Muscle of back (tissue), 11 donors: ENCODE measurements around the gene SPEM3. TPM values are rescaled to one million over a fixed set of nuclear protein-coding genes. Genes with fewer than 3 reads are reported as not detected.
"Not testable (repeated sequence)": the region's sequence is repeated elsewhere in the genome, so short reads cannot be mapped to it uniquely, and the experiment has no call there.

Source experiments
- DNase-seq, 3 donors: peaks; one replicate each; pipeline versions ENCODE4 v3.0.0 to v3.0.0-alpha.2; 2013
- polyA plus RNA-seq, 10 donors: library from polyadenylated mRNA; unstranded; fragments of 120-200 nt; gene quantifications; one replicate each; pipeline ENCODE4 v1.2.1, GENCODE V29; 2013; ENCODE audit not compliant: insufficient read length in 10 of 10

SPEM3 gene
- polyA plus RNA-seq, 10 donors: 0.04 TPM; not detected in 9

- DNase-seq: no peak
Observed at GRCh38 chr17:7471729-7472128, 43.1 kb downstream of the SPEM3 start.

- not testable (repeated sequence) for DNase-seq
Observed at GRCh38 chr17:7474767-7475166, 46.1 kb downstream of the SPEM3 start.

- peak in 1 of 3 donors; percentile 49 for DNase-seq
Observed at GRCh38 chr17:7475764-7476422, 47.2 kb downstream of the SPEM3 start.

GRCh38 chr17:7476494-7476893 is 47.8 kb downstream of the SPEM3 start:
- no peak for DNase-seq

- no peak for DNase-seq
Observed at GRCh38 chr17:7476951-7477350, 48.3 kb downstream of the SPEM3 start.

- DNase-seq: peak in 1 of 3 donors; percentile 72
Observed at GRCh38 chr17:7477392-7478275, 49.0 kb downstream of the SPEM3 start.

GRCh38 chr17:7478276-7479212 is 49.9 kb downstream of the SPEM3 start:
- peak in 2 of 3 donors; percentile 56 to 62 for DNase-seq

GRCh38 chr17:7479213-7480088 is 50.8 kb downstream of the SPEM3 start, which contains the start of gene ZBTB4:
TSS of gene ZBTB4 (minus strand) at chr17:7479631. CDS start at chr17:7466801, 12,830 bp downstream.
- peak in 2 of 3 donors; percentile 51 to 83 for DNase-seq

GRCh38 chr17:7480089-7480384 is 51.4 kb downstream of the SPEM3 start:
- no peak for DNase-seq

GRCh38 chr17:7481275-7481674 is 52.6 kb downstream of the SPEM3 start, which contains the start of gene SLC35G6:
TSS of gene SLC35G6 (plus strand) at chr17:7481446. CDS start at chr17:7481517, 71 bp downstream.
- not testable (repeated sequence) for DNase-seq

- DNase-seq: not testable (repeated sequence)
Observed at GRCh38 chr17:7481842-7482741, 53.4 kb downstream of the SPEM3 start.

Other genes with a start within 250 kb of the SPEM3 start
- gene ASGR1, start 249.5 kb upstream of the SPEM3 start, polyA plus RNA-seq: 1 to 10 TPM; 1.6 to 6.5 (median 2.3) TPM
- gene DLG4, start 209.0 kb upstream of the SPEM3 start, polyA plus RNA-seq: 10 to 100 TPM; 15.3 to 31.0 (median 21.1) TPM
- gene ACADVL, start 208.9 kb upstream of the SPEM3 start, polyA plus RNA-seq: 100 to 1,000 TPM; 178 to 376 (median 256) TPM
- gene DVL2, start 194.3 kb upstream of the SPEM3 start, polyA plus RNA-seq: 10 to 100 TPM; 24.5 to 40.5 (median 34.9) TPM
- 10 to 100 TPM; 28.1 to 46.1 (median 34.4) TPM for gene PHF23, start 189.4 kb upstream of the SPEM3 start, polyA plus RNA-seq
- 100 to 1,000 TPM; 271 to 406 (median 306) TPM for gene GABARAP, start 186.4 kb upstream of the SPEM3 start, polyA plus RNA-seq
- gene CTDNEP1, start 177.1 kb upstream of the SPEM3 start, polyA plus RNA-seq: 100 to 1,000 TPM; 153 to 190 (median 180) TPM
- 10 to 100 TPM; 31.9 to 64.8 (median 35.7) TPM for gene ELP5, start 176.6 kb upstream of the SPEM3 start, polyA plus RNA-seq
- gene CLDN7, start 166.4 kb upstream of the SPEM3 start, polyA plus RNA-seq: 1 to 10 TPM in 5 of 10 donors, under 1 TPM in 5; 0.47 to 3.0 (median 1.1) TPM
- 10 to 100 TPM in 9 of 10 donors, 1 to 10 TPM in 1; 7.7 to 32.4 (median 26.1) TPM for gene SLC2A4, start 147.1 kb upstream of the SPEM3 start, polyA plus RNA-seq
- gene YBX2, start 134.2 kb upstream of the SPEM3 start, polyA plus RNA-seq: 1 to 10 TPM; 1.2 to 4.2 (median 1.9) TPM
- gene EIF5A, start 121.2 kb upstream of the SPEM3 start, polyA plus RNA-seq: 100 to 1,000 TPM; 225 to 344 (median 294) TPM
- gene GPS2, start 113.5 kb upstream of the SPEM3 start, polyA plus RNA-seq: 10 to 100 TPM; 49.3 to 70.2 (median 58.7) TPM
- gene NEURL4, start 99.5 kb upstream of the SPEM3 start, polyA plus RNA-seq: 10 to 100 TPM; 13.6 to 20.6 (median 18.6) TPM
- gene ACAP1, start 92.3 kb upstream of the SPEM3 start, polyA plus RNA-seq: 10 to 100 TPM in 2 of 10 donors, 1 to 10 TPM in 8; 5.3 to 19.6 (median 8.5) TPM
- 10 to 100 TPM in 1 of 10 donors, 1 to 10 TPM in 9; 5.8 to 10.3 (median 7.5) TPM for gene KCTD11, start 76.7 kb upstream of the SPEM3 start, polyA plus RNA-seq
- gene TMEM95, start 73.7 kb upstream of the SPEM3 start, polyA plus RNA-seq: not detected
- gene TNK1, start 47.8 kb upstream of the SPEM3 start, polyA plus RNA-seq: 1 to 10 TPM in 2 of 10 donors, under 1 TPM in 7, not detected in 1; 0.22 to 1.4 (median 0.69) TPM
- gene PLSCR3, start 34.3 kb upstream of the SPEM3 start, polyA plus RNA-seq: 10 to 100 TPM; 20.4 to 35.0 (median 27.2) TPM
- gene TMEM256, start 24.8 kb upstream of the SPEM3 start, polyA plus RNA-seq: 10 to 100 TPM; 49.0 to 60.9 (median 54.0) TPM
- gene NLGN2, start 21.0 kb upstream of the SPEM3 start, polyA plus RNA-seq: 10 to 100 TPM; 19.9 to 33.1 (median 25.5) TPM
- not detected for gene SPEM1, start 8.5 kb upstream of the SPEM3 start, polyA plus RNA-seq
- gene SPEM2, start 3.2 kb upstream of the SPEM3 start, polyA plus RNA-seq: not detected
- gene TMEM102, start 6.6 kb downstream of the SPEM3 start, polyA plus RNA-seq: 1 to 10 TPM in 4 of 10 donors, under 1 TPM in 6; 0.52 to 1.4 (median 0.92) TPM
- gene FGF11, start 10.7 kb downstream of the SPEM3 start, polyA plus RNA-seq: 1 to 10 TPM; 1.3 to 5.1 (median 3.1) TPM
- 10 to 100 TPM; 51.8 to 85.8 (median 71.8) TPM for gene CHRNB1, start 16.2 kb downstream of the SPEM3 start, polyA plus RNA-seq
- 10 to 100 TPM; 22.1 to 27.1 (median 24.9) TPM for gene ZBTB4, start 50.8 kb downstream of the SPEM3 start, polyA plus RNA-seq
- under 1 TPM in 8 of 10 donors, not detected in 2; 0.16 to 0.59 (median 0.20) TPM for gene SLC35G6, start 52.6 kb downstream of the SPEM3 start, polyA plus RNA-seq
- gene POLR2A, start 55.5 kb downstream of the SPEM3 start, polyA plus RNA-seq: 10 to 100 TPM; 50.2 to 72.7 (median 58.4) TPM
- gene TNFSF12, start 120.2 kb downstream of the SPEM3 start, polyA plus RNA-seq: 10 to 100 TPM; 22.2 to 38.2 (median 29.8) TPM
- gene TNFSF13, start 129.9 kb downstream of the SPEM3 start, polyA plus RNA-seq: 1 to 10 TPM; 2.4 to 6.3 (median 4.0) TPM
- 10 to 100 TPM; 34.8 to 44.0 (median 39.9) TPM for gene SENP3, start 133.1 kb downstream of the SPEM3 start, polyA plus RNA-seq
- 10 to 100 TPM; 23.6 to 41.0 (median 27.5) TPM for gene CD68, start 150.8 kb downstream of the SPEM3 start, polyA plus RNA-seq
- gene MPDU1, start 155.0 kb downstream of the SPEM3 start, polyA plus RNA-seq: 10 to 100 TPM; 41.0 to 62.0 (median 48.0) TPM
- gene SOX15, start 161.2 kb downstream of the SPEM3 start, polyA plus RNA-seq: 1 to 10 TPM; 1.1 to 4.3 (median 2.0) TPM
- 10 to 100 TPM; 32.0 to 41.2 (median 39.2) TPM for gene FXR2, start 186.0 kb downstream of the SPEM3 start, polyA plus RNA-seq
- 10 to 100 TPM; 62.1 to 80.1 (median 77.9) TPM for gene SAT2, start 199.0 kb downstream of the SPEM3 start, polyA plus RNA-seq
- 1 to 10 TPM in 4 of 10 donors, under 1 TPM in 6; 0.21 to 1.5 (median 0.91) TPM for gene SHBG, start 201.3 kb downstream of the SPEM3 start, polyA plus RNA-seq
- 10 to 100 TPM; 12.9 to 38.1 (median 27.0) TPM for gene ATP1B2, start 222.1 kb downstream of the SPEM3 start, polyA plus RNA-seq